Cardiac muscle cell (in vitro differentiated cells and primary cell): Measurements from ENCODE around the gene TXNDC16. TPM values are rescaled to one million over a fixed set of nuclear protein-coding genes. Genes with fewer than 3 reads are reported as not detected.
A peak's percentile ranks its signal among the peaks of the same experiment; 100 is the strongest.
"Not testable (repeated sequence)": the region's sequence is repeated elsewhere in the genome, so short reads cannot be mapped to it uniquely, and the experiment has no call there.

ENCODE experiments used
- DNase-seq, 2 donors: peaks; one replicate each; pipeline versions ENCODE4 v3.0.0 to v3.0.0-alpha.2; 2010 to 2017; ENCODE audit warnings: low read depth in 1 of 2, low spot score in 1 of 2
- H3K27ac ChIP-seq: fragments of 200-600 bp; sonication (generic); 2 replicates; pipeline ENCODE4 v1.5.1; 2016
- H3K27me3 ChIP-seq: fragments of 200-600 bp; sonication (generic); 2 replicates; pipeline ENCODE4 v1.6.0; 2016; ENCODE audit warnings: control low read depth
- H3K36me3 ChIP-seq: fragments of 200-600 bp; sonication (generic); 2 replicates; pipeline ENCODE4 v1.5.1; 2016; ENCODE audit warnings: control low read depth
- H3K4me1 ChIP-seq: fragments of 200-600 bp; sonication (generic); 2 replicates; pipeline ENCODE4 v1.8.1; 2017; ENCODE audit warnings: low read depth, mild to moderate bottlenecking, mixed run types
- H3K4me3 ChIP-seq: fragments of 200-600 bp; sonication (generic); 2 replicates; pipeline ENCODE4 v1.5.1; 2016; ENCODE audit warnings: mild to moderate bottlenecking
- H3K9me3 ChIP-seq: fragments of 200-600 bp; sonication (generic); 2 replicates; pipeline ENCODE4 v1.5.1; 2017; ENCODE audit warnings: low read depth, mild to moderate bottlenecking, control low read depth
- polyA plus RNA-seq: library from polyadenylated mRNA; unstranded; fragments of >200 nt; fragmentation: Nextera tagmentation; extraction: Ambion mirVana; gene quantifications from 2 replicates; pipeline ENCODE4 v1.2.1, GENCODE V29; 2016
- total RNA-seq: library from RNA; depleted of rRNA; stranded (reverse); fragments of >200 nt; gene quantifications from 2 replicates; pipeline ENCODE4 v1.2.3, GENCODE V29; 2016
- TF ChIP-seq, protein P1 (sequence below): IDR thresholded peaks from 2 replicates; pipeline ENCODE4 v1.5.1; 2012; ENCODE audit warnings: low read depth, mild to moderate bottlenecking, low read length

The TXNDC16 gene
- total and polyA plus RNA-seq, 2 experiments from 2014 or later = 6.9 to 7.8 TPM

GRCh38 chr14:52590318-52590717, 38.0 kb upstream of the TXNDC16 start:
- TF ChIP-seq, protein P1, sequence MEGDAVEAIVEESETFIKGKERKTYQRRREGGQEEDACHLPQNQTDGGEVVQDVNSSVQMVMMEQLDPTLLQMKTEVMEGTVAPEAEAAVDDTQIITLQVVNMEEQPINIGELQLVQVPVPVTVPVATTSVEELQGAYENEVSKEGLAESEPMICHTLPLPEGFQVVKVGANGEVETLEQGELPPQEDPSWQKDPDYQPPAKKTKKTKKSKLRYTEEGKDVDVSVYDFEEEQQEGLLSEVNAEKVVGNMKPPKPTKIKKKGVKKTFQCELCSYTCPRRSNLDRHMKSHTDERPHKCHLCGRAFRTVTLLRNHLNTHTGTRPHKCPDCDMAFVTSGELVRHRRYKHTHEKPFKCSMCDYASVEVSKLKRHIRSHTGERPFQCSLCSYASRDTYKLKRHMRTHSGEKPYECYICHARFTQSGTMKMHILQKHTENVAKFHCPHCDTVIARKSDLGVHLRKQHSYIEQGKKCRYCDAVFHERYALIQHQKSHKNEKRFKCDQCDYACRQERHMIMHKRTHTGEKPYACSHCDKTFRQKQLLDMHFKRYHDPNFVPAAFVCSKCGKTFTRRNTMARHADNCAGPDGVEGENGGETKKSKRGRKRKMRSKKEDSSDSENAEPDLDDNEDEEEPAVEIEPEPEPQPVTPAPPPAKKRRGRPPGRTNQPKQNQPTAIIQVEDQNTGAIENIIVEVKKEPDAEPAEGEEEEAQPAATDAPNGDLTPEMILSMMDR = no peak
- no peak for DNase-seq
- no peaks in the 10 kb centered on the region for H3K9me3 ChIP-seq
- no peaks in the 10 kb centered on the region for H3K36me3 ChIP-seq
- H3K4me3 ChIP-seq = no peak overlapping the region
- H3K4me1 ChIP-seq = no peaks in the 10 kb centered on the region
- no peak overlapping the region for H3K27ac ChIP-seq
- no peaks in the 10 kb centered on the region for H3K27me3 ChIP-seq

DNA sequence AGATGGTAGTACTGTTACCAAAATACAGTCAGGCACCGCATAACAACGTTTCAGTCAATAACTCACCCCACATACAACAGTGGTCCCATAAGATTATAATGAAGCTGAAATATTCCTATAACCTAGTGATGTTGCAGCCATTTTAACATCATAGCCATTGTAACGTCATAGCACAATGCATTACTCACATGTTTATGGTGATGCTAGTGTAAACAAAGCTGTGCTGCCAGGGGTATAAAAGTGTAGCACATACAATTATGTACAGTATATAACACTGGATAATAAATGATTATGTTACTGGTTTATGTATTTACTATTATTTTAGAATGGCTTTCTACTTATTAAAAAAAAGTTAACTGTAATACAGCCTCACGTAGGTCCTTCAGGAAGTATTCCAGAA, 37.3 kb upstream of the TXNDC16 start:
- Histone ChIP-seq H3K4me3 (no peak overlapping the region), H3K27ac (no peak overlapping the region), H3K36me3 (no peaks in the 10 kb centered on the region), H3K27me3 (no peaks in the 10 kb centered on the region), H3K4me1 (no peaks in the 10 kb centered on the region), H3K9me3 (no peaks in the 10 kb centered on the region)
- TF ChIP-seq, protein P1 = no peak
- no peak for DNase-seq

DNA sequence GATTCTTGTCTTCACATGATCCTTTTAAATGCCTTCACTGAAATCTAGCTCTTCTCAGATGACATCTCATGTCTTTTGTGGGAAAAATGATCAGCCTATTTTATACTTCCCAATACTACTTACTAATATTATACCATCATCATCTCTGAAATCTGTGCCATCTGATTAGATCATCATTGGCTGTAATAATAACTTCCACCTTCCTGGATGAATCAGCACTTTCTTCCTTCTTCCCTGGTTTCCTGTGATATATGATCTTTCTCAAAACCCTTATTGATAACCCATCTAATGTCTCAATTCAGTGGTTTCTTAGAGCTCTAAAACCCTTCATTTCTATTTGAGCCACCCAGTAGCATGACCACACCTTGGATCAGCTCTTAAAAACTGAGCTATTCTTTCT, 31.2 kb upstream of the TXNDC16 start:
- TF ChIP-seq, protein P1 = no peak
- DNase-seq = no peak

DNA sequence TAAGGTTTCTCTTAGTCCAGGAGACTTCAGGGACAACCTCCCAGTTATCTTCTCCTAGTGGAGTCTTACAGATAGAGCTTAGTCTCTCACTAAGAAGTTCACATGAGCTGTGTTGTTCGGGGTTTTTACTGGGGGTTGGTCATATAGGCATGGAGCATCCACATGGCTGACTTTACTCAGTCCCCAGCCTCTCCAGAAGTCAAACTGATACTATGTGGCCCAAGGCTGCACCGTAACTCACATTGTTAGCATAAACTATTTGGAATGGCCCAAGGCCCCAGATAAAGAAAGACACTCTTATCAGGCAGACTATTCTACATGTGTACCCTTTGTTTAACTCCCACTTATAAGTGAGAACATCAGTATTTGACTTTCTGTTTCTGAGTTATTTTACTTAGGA, 23.6 kb upstream of the TXNDC16 start:
- H3K4me3 ChIP-seq = no peak overlapping the region
- no peaks in the 10 kb centered on the region for H3K9me3 ChIP-seq
- no peaks in the 10 kb centered on the region for H3K4me1 ChIP-seq
- no peaks in the 10 kb centered on the region for H3K27me3 ChIP-seq
- no peaks in the 10 kb centered on the region for H3K36me3 ChIP-seq
- DNase-seq = no peak
- H3K27ac ChIP-seq = no peak overlapping the region
- TF ChIP-seq, protein P1 = no peak

More for the DNA sequence above, 31.2 kb upstream of the TXNDC16 start:
- Histone ChIP-seq H3K36me3 (no peaks in the 10 kb centered on the region), H3K4me3 (no peak overlapping the region), H3K4me1 (no peaks in the 10 kb centered on the region), H3K27me3 (no peaks in the 10 kb centered on the region), H3K9me3 (no peaks in the 10 kb centered on the region), H3K27ac (no peak overlapping the region)

- H3K36me3 ChIP-seq, H3K4me3 ChIP-seq, H3K9me3 ChIP-seq, DNase-seq, H3K27ac ChIP-seq, H3K4me1 ChIP-seq, H3K27me3 ChIP-seq: not testable (repeated sequence)
These were observed 16.1 kb upstream of the TXNDC16 start for GRCh38 chr14:52568454-52568853.

DNA sequence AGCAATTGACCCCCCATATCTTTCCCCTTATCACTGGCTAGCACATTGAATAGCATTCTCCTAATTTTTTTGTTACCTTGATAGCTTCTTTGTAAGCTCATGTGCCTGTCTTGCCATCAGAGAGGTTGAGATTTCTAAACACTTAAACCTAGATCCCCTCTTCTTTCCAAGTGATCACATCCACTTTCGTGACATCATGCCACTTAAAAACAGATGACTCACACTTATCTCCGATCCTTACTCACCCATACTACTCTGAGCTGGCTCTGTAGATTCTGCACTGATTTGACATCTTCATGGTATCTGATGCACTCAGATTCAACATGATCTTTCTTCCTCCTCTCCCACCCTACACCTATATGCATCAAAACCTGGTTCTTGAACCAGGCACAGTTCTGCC, 10.8 kb upstream of the TXNDC16 start:
- DNase-seq = peak in 1 of 2 donors; percentile 20
- H3K4me1 ChIP-seq = no peaks in the 10 kb centered on the region

More for the DNA sequence above, 10.8 kb upstream of the TXNDC16 start:
- no peaks in the 10 kb centered on the region for H3K36me3 ChIP-seq
- H3K27ac ChIP-seq = no peak overlapping the region
- H3K9me3 ChIP-seq = no peaks in the 10 kb centered on the region
- no peak overlapping the region for H3K4me3 ChIP-seq
- no peaks in the 10 kb centered on the region for H3K27me3 ChIP-seq
- TF ChIP-seq, protein P1 = no peak
